Stimulated activated naive CD8-positive, alpha-beta T cell treated with anti-CD3 and anti-CD28 coated beads, Interleukin-15, amount 100 ng/mL, for 72 hours (primary cell): ENCODE measurements around the gene PDE4D.
A peak's percentile ranks its signal among the peaks of the same experiment; 100 is the strongest.

Source experiments
- ATAC-seq: fragments of 150-1000 bp; cut with Tn5 transposase; 2 replicates; pipeline ENCODE4 v1.10.0; 2021; ENCODE audit warnings: mild to moderate bottlenecking, moderate library complexity
- DNase-seq, 2 donors: peaks; one replicate each; pipeline ENCODE4 v3.0.0; 2021 to 2022
- H3K27ac Mint-ChIP-seq, 2 donors: one replicate each; pipeline ENCODE4 v1.8.0; 2022; ENCODE audit warnings: mild to moderate bottlenecking in 2 of 2, mixed read lengths in 2 of 2, moderate library complexity in 2 of 2
- H3K27me3 Mint-ChIP-seq: one replicate; pipeline ENCODE4 v1.8.0; 2022; ENCODE audit warnings: mixed read lengths
- H3K4me1 Mint-ChIP-seq: one replicate; pipeline ENCODE4 v1.8.0; 2022; ENCODE audit warnings: mild to moderate bottlenecking, mixed read lengths
- H3K4me3 Mint-ChIP-seq, 2 donors: one replicate each; pipeline ENCODE4 v1.8.0; 2022; ENCODE audit warnings: mild to moderate bottlenecking in 2 of 2, mixed read lengths in 2 of 2, moderate library complexity in 1 of 2
- H3K9me3 Mint-ChIP-seq, 2 donors: one replicate each; pipeline ENCODE4 v1.8.0; 2022; ENCODE audit warnings: mixed read lengths in 2 of 2

PDE4D gene

DNA sequence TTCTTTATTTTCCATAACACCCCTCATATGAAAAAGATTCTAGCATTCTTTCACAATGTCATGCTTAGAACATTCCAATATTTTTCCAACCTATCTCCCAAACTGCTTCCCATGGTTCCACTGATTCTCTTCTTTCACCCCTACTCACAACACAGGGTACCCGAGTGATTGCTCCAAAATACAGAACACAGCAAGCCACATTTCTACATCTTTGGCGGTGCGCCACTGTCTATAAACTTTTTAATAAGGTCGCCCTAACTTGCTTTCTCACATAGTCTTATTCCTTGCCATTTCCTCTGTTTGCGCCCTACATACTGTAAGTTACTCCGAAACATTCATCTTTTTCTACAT is 793.6 kb downstream of the PDE4D start:
- H3K9me3 Mint-ChIP-seq, result peaks cover 8 to 9% of the 10 kb centered on the region in 2 donors
- H3K4me3 Mint-ChIP-seq, result peak overlapping the region; percentile 2 to 37
- no peak for DNase-seq
- H3K27me3 Mint-ChIP-seq, result no peaks in the 10 kb centered on the region
- H3K4me1 Mint-ChIP-seq, result peaks cover 61% of the 10 kb centered on the region
- ATAC-seq, result no peak
- H3K27ac Mint-ChIP-seq, result peak overlapping the region in 1 of 2 donors; percentile 74

- peak; percentile 99 for ATAC-seq
- H3K9me3 Mint-ChIP-seq, result peaks cover 8 to 9% of the 10 kb centered on the region in 2 donors
- H3K4me3 Mint-ChIP-seq, result peak overlapping the region; percentile 24 to 37
- peak overlapping the region in 1 of 2 donors; percentile 70 for H3K27ac Mint-ChIP-seq
- H3K27me3 Mint-ChIP-seq, result no peaks in the 10 kb centered on the region
- peaks cover 57% of the 10 kb centered on the region for H3K4me1 Mint-ChIP-seq
- peak; percentile 50 to 73 for DNase-seq
Measured at GRCh38 chr5:59099270-59099994, 794.1 kb downstream of the PDE4D start.

GRCh38 chr5:59098743-59099142 is 794.8 kb downstream of the PDE4D start:
- peaks cover 9% of the 10 kb centered on the region in 2 donors for H3K9me3 Mint-ChIP-seq
- ATAC-seq, result peak; percentile 11
- H3K4me1 Mint-ChIP-seq, result peaks cover 56% of the 10 kb centered on the region
- H3K27me3 Mint-ChIP-seq, result no peaks in the 10 kb centered on the region
- DNase-seq, result no peak
- H3K27ac Mint-ChIP-seq, result peak overlapping the region in 1 of 2 donors; percentile 57
- H3K4me3 Mint-ChIP-seq, result peak overlapping the region; percentile 14 to 30

DNA sequence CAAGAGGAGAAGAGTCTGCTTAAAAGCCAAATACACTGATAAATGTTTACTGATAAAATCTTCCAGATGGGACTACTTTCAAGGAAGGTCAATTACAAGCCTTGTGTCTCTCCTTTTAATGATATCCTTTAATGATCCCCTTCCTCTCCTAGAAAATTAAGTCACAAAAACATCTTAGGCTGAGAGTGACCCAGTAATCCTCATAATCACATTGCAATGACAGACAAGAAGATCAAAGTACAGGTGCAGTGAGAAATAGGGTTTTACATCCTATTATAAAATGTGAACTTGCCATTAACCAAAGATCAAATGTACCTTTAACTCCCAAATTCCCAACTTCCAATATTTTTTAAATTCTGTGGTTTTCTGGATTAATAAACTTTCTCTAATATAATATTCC is 795.8 kb downstream of the PDE4D start:
- Mint-ChIP-seq H3K27me3 (no peaks in the 10 kb centered on the region), H3K27ac (no peak overlapping the region), H3K4me3 (no peak overlapping the region), H3K9me3 (peaks cover 9 to 12% of the 10 kb centered on the region in 2 donors), H3K4me1 (peaks cover 57% of the 10 kb centered on the region)
- DNase-seq (no peak), ATAC-seq (no peak)

- Mint-ChIP-seq H3K27me3 (no peaks in the 10 kb centered on the region), H3K4me3 (no peak overlapping the region), H3K4me1 (peaks cover 55% of the 10 kb centered on the region), H3K27ac (no peak overlapping the region), H3K9me3 (peaks cover 9 to 12% of the 10 kb centered on the region in 2 donors)
- DNase-seq (no peak), ATAC-seq (no peak)
Measured at GRCh38 chr5:59097116-59097515, 796.4 kb downstream of the PDE4D start.

DNA sequence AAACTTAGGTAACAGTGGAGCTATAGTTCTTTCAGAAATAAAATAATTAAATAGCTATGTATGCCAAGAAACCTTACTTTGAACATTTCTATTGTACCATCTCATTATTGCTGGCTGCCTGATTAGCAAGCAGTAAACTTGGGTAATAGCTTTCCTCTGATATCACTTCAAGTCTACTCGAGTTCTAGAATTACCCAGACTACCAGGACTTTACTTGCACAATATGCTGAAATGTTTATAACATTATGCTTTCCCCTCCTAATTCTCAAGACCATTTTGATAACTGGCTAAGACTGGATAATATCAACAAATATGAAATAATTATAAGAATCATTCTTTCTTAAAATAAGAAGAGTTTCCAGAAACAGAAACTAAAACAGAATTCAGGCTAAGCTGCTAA is 798.0 kb downstream of the PDE4D start:
- peaks cover 9 to 12% of the 10 kb centered on the region in 2 donors for H3K9me3 Mint-ChIP-seq
- no peak overlapping the region for H3K27ac Mint-ChIP-seq
- peaks cover 55% of the 10 kb centered on the region for H3K4me1 Mint-ChIP-seq
- H3K27me3 Mint-ChIP-seq, result no peaks in the 10 kb centered on the region
- no peak for DNase-seq
- H3K4me3 Mint-ChIP-seq, result no peak overlapping the region
- ATAC-seq, result no peak

DNA sequence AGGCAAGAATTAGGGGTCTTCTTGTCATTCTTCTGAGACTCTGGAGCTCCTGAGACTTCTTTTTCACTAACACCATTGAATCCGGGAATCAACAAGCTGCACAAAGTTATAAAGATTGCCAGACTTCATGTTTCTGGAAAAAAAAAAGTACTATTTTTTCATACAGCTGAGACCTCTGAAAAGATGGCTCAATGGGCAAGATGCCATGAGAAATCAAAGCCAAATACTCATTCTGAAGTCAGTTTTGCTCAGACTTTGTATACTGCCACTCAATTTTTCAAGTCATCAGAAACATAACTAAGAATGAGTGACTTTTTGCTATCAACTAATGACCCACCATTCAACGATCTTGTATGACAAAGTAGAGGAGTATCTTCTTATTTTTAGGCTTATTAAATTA is 798.7 kb downstream of the PDE4D start:
- H3K4me1 Mint-ChIP-seq, result peaks cover 49% of the 10 kb centered on the region
- DNase-seq (no peak), ATAC-seq (no peak)
- no peak overlapping the region for H3K4me3 Mint-ChIP-seq
- no peak overlapping the region for H3K27ac Mint-ChIP-seq
- no peaks in the 10 kb centered on the region for H3K27me3 Mint-ChIP-seq
- peaks cover 7 to 9% of the 10 kb centered on the region in 2 donors for H3K9me3 Mint-ChIP-seq

DNA sequence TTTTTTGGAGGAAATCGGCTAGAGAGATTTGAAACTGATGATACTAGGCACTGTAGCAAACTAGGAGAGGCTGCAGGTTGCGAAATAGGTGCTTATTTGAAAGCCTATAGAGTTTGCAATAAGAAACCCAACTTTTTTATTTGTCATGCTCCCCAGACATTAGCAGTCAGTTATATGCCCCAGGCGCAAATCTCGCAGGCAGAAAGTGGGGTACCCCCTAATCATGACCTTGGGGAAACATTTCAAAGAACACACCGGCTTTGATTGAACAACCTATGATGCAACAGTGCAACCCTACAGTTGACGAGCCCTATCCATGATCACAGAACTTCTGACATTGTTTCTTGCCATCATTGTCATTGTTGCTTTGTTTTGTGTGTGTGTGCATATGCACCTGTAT is 800.2 kb downstream of the PDE4D start:
- DNase-seq, result no peak
- no peak for ATAC-seq
- Mint-ChIP-seq H3K4me3 (no peak overlapping the region), H3K27ac (no peak overlapping the region), H3K9me3 (peaks cover 7 to 9% of the 10 kb centered on the region in 2 donors), H3K27me3 (peaks cover 2% of the 10 kb centered on the region), H3K4me1 (peaks cover 34% of the 10 kb centered on the region)

DNA sequence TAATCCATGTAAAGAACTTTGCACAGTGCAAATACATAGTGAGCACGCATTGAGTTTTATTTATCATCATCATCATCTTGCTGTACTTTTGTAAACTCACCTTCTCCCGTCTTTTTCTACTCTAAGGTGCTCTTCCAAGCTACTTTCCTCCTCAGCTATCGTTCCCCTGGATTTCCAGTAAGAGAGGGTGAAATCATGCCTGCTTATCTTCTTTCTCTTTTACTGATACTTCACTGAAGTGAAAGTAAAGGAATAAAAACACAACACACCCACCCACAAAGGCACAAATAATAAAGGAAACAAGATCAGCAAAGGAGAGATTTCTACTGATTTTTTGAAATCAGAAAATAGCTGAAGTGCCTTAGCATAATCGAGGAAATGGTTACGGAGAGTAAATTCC is 800.8 kb downstream of the PDE4D start:
- peaks cover 6% of the 10 kb centered on the region for H3K27me3 Mint-ChIP-seq
- H3K4me1 Mint-ChIP-seq, result peaks cover 32% of the 10 kb centered on the region
- peaks cover 7 to 9% of the 10 kb centered on the region in 2 donors for H3K9me3 Mint-ChIP-seq
- ATAC-seq (no peak), DNase-seq (no peak)
- no peak overlapping the region for H3K4me3 Mint-ChIP-seq
- no peak overlapping the region for H3K27ac Mint-ChIP-seq

- Mint-ChIP-seq H3K4me1 (peaks cover 24% of the 10 kb centered on the region), H3K4me3 (no peak overlapping the region), H3K27ac (no peak overlapping the region), H3K9me3 (peaks cover 3 to 9% of the 10 kb centered on the region in 2 donors), H3K27me3 (peaks cover 6% of the 10 kb centered on the region)
- ATAC-seq (no peak), DNase-seq (no peak)
Measured at GRCh38 chr5:59091965-59092364, 801.6 kb downstream of the PDE4D start.

DNA sequence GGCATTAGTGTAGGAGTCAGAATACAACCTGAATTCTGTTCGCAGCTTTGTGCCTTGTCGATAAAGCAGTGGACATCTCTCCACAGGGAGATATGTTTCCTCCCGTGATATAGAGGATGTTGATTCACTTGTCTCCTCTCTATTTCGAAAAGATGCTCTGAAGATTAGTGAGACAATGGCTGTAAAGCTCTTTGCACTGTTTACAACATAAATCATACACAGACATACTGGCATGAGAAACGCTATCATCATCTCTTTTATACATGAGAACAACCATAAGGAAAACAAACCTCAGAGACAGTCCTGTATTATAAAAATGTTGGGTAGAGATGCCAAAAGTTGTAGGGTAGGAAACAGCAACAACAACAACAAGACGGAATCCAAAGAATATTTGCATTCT is 803.2 kb downstream of the PDE4D start:
- no peak overlapping the region for H3K4me3 Mint-ChIP-seq
- ATAC-seq (no peak), DNase-seq (no peak)
- H3K9me3 Mint-ChIP-seq, result peaks cover 0 to 3% of the 10 kb centered on the region in 2 donors
- peaks cover 13% of the 10 kb centered on the region for H3K4me1 Mint-ChIP-seq
- no peak overlapping the region for H3K27ac Mint-ChIP-seq
- H3K27me3 Mint-ChIP-seq, result peaks cover 6% of the 10 kb centered on the region

- DNase-seq (no peak), ATAC-seq (no peak)
- peaks cover 0 to 3% of the 10 kb centered on the region in 2 donors for H3K9me3 Mint-ChIP-seq
- no peak overlapping the region for H3K4me3 Mint-ChIP-seq
- peaks cover 6% of the 10 kb centered on the region for H3K27me3 Mint-ChIP-seq
- peaks cover 13% of the 10 kb centered on the region for H3K4me1 Mint-ChIP-seq
- no peak overlapping the region for H3K27ac Mint-ChIP-seq
Measured at GRCh38 chr5:59089767-59090166, 803.8 kb downstream of the PDE4D start.

GRCh38 chr5:59088546-59088945 is 805.0 kb downstream of the PDE4D start:
- DNase-seq, result no peak
- H3K4me3 Mint-ChIP-seq, result no peak overlapping the region
- peaks cover 10% of the 10 kb centered on the region for H3K27me3 Mint-ChIP-seq
- H3K27ac Mint-ChIP-seq, result no peak overlapping the region
- H3K9me3 Mint-ChIP-seq, result peaks cover 0 to under 1% of the 10 kb centered on the region in 2 donors
- H3K4me1 Mint-ChIP-seq, result peaks cover 9% of the 10 kb centered on the region
- ATAC-seq, result no peak

- Mint-ChIP-seq H3K4me1 (no peaks in the 10 kb centered on the region), H3K27ac (no peak overlapping the region), H3K9me3 (no peaks in the 10 kb centered on the region), H3K4me3 (no peak overlapping the region), H3K27me3 (peaks cover 13% of the 10 kb centered on the region)
- ATAC-seq, result peak; percentile 45
- DNase-seq, result no peak
Measured at GRCh38 chr5:59086024-59086423, 807.5 kb downstream of the PDE4D start.

DNA sequence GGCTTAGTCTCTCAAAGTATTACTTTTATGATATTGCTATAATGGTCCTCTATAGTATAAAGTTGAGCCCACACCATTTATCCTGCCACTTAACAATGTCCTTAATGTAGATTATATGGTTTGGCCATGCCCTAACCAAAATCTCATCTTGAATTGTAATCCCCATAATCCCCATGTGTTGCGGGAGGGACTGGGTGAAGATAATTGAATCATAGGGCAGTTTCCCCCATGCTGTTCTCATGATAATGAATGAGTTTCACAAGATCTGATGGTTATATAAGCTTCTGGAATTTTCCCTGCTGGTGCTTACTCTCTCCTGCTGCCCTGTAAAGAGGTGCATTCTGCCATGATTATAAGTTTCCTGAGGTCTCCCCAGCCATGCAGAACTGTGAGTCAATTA is 811.8 kb downstream of the PDE4D start:
- Mint-ChIP-seq H3K27me3 (peaks cover 6% of the 10 kb centered on the region), H3K4me1 (no peaks in the 10 kb centered on the region), H3K27ac (no peak overlapping the region), H3K9me3 (no peaks in the 10 kb centered on the region), H3K4me3 (no peak overlapping the region)
- DNase-seq (no peak), ATAC-seq (no peak)

DNA sequence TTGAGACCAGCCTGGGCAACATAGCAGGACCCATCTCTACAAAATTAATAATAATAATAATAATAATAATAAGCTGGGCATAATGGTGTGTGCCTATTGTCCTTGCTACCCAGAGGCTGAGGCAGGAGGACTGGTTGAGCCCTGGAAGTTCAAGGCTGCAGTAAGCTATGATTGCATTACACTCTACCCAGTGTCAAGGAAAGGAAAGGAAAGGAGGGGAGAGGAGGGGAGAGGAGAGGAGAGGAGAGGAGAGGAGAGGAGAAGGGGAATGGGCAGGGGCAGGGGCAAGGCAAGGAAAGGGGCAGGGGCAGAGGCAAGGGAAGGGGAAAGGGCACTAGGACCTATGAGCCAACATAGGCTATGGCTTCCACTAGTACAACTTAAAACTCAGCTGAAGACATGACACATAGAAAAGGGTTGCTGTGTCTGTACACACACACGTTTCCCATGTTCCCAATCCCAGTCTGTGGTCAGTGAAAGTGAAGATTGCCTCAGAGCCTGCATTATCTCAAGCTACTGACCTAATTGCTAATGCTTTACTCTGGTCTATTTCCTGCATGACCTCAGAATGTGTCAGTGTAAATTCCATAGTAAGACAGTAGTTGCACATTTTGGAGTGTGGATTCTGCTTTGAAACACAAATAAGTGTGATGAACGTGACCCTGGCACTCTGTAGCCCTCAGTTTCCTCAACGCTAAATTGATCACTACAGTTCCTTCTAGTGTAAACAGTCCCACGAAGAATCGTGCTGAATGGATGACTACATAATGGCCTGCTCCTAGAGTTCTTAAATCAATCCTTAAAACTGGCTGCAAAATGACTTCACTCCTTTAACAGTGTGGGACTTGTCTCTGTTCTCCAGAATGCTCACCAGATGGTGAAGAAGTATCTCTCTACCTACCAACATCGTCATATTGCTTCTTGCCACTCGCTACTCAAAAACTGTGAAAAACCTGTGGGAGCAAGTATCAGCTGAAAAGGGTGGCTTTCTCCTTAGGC is 813.6 kb downstream of the PDE4D start:
- Mint-ChIP-seq H3K4me3 (no peak overlapping the region), H3K27me3 (peaks cover 6% of the 10 kb centered on the region), H3K4me1 (no peaks in the 10 kb centered on the region), H3K9me3 (no peaks in the 10 kb centered on the region), H3K27ac (no peak overlapping the region)
- DNase-seq (no peak), ATAC-seq (no peak)
